Sigmoid colon (tissue), 4 donors: ENCODE data around the gene ARHGAP10.

Experiments used
- CTCF ChIP-seq, 4 experiments: fragments of 450-650 bp in 3 of 4; fragments of 200-600 bp in 1 of 4; IDR thresholded peaks; one replicate each; pipeline ENCODE4 v1.5.1; 2016 to 2019; ENCODE audit warnings: antibody characterized with exemption in 4 of 4, mild to moderate bottlenecking in 3 of 4, moderate library complexity in 2 of 4
- EP300 ChIP-seq, 4 donors: sonication (generic); formaldehyde crosslinking; IDR thresholded peaks; one replicate each; pipeline ENCODE4 v1.6.1; 2017; ENCODE audit warnings: antibody characterized with exemption in 4 of 4
- POLR2A ChIP-seq, 2 donors: fragments of 450-650 bp; IDR thresholded peaks; one replicate each; pipeline ENCODE4 v1.6.1; 2016; ENCODE audit warnings: antibody characterized with exemption in 2 of 2, mild to moderate bottlenecking in 2 of 2, moderate library complexity in 2 of 2
- POLR2AphosphoS5 ChIP-seq, 4 donors: sonication (generic); formaldehyde crosslinking; IDR thresholded peaks; one replicate each; pipeline ENCODE4 v1.6.1; 2017; ENCODE audit warnings: antibody characterized with exemption in 4 of 4

- TF ChIP-seq CTCF (IDR thresholded peaks at IDR 0.05) = no peak
- TF ChIP-seq POLR2AphosphoS5 (IDR thresholded peaks at IDR 0.05) = peak; percentile 22 to 58 (median 29)
- TF ChIP-seq POLR2A (IDR thresholded peaks at IDR 0.05) = no peak
- peak in 3 of 4 donors; percentile 39 to 88 (median 57) for TF ChIP-seq EP300 (IDR thresholded peaks at IDR 0.05)
Measured at GRCh38 chr4:147855571-147856009, 123.7 kb downstream of the ARHGAP10 start.
